GM18520 (cell line): ENCODE data around the gene HOXA5.

ENCODE experiments used
- ATAC-seq: cut with Tn5 transposase; IDR thresholded peaks from one replicate; pipeline ENCODE4 v1.9.1; 2021; ENCODE audit not compliant: unreplicated experiment

Gene HOXA5

DNA sequence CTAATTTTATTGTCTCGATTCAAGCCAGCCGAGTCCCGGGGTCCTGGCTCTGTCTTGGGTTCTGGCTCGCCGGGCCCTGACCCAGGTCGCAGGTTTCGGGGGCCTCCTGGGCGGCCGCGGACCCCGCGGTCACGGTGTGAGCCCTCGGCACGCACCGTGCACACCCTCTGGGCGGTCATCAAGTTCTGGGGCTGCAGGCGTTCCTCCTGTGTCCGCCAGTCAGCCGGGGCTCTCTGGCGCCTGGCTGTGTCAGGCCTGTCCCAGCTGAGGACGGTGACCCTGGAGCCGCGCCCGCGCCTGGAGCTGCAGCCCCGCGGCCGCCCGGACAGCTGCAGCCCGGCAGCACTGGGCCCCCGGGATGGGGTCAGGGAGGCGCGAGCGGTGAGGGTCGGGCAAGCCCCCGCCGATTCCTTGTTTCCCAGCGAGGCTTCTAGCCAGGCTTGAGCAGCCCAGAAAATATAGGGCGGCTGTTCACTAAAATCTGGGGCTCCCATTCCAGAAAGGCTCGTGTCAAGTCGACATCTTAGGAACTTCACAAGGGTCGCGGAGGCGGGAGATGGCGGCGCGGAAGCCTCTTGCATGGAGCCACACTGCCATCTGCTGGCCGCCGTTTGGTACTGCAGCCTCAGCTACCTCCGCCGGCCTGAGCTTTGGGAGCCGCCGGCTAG lies 17.2 kb upstream of the HOXA5 start:
- peak; percentile 67 for ATAC-seq

DNA sequence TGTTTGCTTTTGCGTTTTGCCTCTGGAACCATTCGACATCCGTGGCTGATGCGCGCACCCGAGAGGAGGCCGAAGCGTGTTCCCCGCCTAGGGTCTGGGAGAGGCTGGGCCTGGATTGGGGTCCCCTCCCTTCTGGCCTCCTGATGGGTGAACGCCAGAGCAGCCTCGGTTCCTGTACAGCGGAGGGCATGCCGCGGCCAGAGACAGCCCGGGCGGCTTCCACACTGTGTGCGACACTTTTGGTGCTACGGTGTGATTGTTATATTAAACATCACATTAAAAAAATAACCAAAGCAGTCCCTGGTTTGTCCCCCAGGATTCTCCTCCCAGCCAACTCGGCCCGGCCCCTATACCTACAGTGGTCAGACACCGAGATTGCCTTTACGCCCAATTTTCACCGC lies 16.7 kb upstream of the HOXA5 start:
- no peak for ATAC-seq

DNA sequence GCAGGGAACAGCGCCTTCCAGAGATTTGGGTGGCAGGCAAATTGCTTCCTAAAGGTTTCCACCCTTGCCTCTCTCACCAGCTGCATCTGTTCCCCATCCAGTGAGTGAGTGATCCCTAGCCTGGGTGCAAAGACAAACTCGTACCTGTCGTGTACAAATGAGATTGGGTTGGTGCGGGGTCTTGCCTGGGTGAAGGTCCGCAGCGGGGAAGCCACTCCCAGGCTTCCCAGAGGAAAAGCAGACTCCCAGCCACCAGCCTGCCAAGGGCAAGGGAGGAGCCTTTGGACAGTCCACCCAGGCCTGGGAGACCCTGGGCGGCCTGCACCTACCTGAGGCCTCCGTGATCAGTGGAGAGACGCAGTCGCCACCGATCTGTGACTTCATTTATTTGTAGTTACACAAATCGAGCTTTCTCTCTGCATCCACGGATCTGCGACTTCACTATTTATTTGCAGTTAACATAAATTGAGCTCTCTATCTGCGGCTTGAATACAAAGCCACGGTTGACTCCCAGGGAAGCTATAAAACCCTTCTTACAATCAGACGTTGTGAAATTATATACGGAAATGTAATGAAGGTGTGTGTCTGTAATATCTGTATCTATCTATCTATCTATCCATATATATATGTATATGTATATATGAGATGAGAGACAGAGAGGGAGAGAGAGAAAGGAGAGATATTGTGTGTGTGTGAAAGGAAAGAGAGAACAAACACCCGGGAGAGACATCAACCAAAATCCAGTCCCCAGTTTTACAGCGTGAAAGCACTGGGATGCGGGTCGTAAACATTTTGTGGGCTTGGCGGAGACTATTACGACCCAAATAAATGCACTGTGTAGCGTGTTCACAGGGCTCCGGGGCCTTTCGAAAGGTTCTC lies 16.0 kb upstream of the HOXA5 start:
- ATAC-seq = no peak

- no peak for ATAC-seq
These were observed 15.2 kb upstream of the HOXA5 start for GRCh38 chr7:27158436-27159265.

- no peak for ATAC-seq
These were observed 14.4 kb upstream of the HOXA5 start for GRCh38 chr7:27157702-27158431.

GRCh38 chr7:27156916-27157701 lies 13.6 kb upstream of the HOXA5 start:
- no peak for ATAC-seq

DNA sequence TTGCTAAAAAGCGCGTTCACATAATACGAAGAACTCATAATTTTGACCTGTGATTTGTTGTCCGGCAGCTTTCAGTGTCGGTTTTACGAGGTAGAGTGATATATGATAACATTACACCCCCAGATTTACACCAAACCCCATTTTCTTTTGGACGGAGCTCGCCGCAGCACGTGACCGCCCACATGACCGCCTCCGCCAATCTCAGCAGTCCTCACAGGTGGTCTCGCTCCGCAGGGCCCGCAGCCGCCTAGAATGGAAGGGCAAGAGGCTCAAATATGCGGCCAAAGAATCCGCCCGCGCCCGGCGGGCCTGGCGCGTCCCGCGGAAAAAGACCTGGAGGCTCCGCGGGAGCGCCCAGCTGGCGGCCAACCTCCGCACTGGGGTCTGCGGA lies 13.0 kb upstream of the HOXA5 start, which contains the start of gene HOXA7:
Gene HOXA7, minus strand, starts transcription at position 168 of the 391 bp plus-strand sequence. Its CDS starts 130 bp downstream, at position 38.
- ATAC-seq = no peak

- ATAC-seq = no peak
These were observed 12.5 kb upstream of the HOXA5 start for GRCh38 chr7:27155816-27156507.

DNA sequence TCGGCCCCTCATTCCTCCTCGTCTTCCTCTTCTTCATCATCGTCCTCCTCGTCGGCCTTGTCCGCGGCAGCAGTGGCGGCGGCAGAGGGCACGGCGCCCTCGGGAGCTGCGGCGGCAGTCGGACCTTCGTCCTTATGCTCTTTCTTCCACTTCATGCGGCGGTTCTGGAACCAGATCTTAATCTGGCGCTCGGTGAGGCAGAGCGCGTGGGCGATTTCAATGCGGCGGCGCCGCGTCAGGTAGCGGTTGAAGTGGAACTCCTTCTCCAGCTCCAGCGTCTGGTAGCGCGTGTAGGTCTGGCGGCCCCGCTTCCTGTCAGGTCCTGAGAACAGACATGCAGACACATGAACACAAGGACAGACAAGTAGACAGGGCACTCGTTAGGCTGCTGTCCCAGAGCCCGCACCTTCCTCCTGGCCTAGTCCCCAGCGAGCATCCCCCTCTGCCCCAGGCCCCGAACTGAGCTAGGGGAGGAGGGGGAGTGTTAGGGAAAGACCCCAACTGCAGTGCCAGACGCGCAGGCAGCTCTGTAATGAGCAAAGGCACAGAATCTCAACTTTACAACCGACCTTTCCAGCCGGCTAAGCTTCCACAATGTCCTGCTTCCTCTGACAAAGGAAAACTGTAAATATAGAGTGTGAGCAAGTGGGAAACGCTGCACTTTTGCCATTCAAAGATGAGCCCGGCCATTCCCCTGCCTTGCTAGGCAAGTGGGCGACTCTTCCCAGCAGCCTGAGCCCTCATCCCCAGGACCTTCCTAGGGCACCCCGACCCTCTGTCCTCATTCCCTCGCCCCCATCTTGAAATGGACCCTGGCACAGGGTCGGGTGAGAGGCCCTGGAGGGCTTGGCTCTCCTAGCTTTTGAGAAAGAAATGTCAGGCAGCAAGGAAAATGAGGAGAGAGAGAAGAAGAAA lies 11.7 kb upstream of the HOXA5 start:
- no peak for ATAC-seq

DNA sequence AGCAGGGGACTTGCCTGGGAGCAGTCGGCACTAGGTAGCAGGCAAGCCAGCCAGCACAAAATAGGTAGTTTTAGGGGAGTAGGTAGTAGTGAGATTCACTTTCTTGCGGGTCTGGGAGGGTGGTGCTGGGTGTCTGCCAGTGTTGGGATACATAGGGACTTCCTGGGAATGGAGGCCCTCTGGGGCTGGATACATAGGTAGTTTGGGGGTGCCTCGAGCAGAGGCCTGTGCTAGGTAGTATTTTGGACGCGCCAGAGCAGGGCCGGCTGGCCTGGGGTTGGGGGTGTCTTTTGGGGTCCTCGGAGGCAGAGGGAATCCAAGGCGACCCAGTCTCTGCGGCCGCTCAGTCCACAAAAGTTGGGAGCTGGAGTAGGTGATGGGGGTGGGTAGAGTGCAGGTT lies 10.9 kb upstream of the HOXA5 start:
- no peak for ATAC-seq

GRCh38 chr7:27153526-27153925 lies 10.0 kb upstream of the HOXA5 start:
- no peak for ATAC-seq

- ATAC-seq = no peak
These were observed 9.4 kb upstream of the HOXA5 start for GRCh38 chr7:27152816-27153442.

DNA sequence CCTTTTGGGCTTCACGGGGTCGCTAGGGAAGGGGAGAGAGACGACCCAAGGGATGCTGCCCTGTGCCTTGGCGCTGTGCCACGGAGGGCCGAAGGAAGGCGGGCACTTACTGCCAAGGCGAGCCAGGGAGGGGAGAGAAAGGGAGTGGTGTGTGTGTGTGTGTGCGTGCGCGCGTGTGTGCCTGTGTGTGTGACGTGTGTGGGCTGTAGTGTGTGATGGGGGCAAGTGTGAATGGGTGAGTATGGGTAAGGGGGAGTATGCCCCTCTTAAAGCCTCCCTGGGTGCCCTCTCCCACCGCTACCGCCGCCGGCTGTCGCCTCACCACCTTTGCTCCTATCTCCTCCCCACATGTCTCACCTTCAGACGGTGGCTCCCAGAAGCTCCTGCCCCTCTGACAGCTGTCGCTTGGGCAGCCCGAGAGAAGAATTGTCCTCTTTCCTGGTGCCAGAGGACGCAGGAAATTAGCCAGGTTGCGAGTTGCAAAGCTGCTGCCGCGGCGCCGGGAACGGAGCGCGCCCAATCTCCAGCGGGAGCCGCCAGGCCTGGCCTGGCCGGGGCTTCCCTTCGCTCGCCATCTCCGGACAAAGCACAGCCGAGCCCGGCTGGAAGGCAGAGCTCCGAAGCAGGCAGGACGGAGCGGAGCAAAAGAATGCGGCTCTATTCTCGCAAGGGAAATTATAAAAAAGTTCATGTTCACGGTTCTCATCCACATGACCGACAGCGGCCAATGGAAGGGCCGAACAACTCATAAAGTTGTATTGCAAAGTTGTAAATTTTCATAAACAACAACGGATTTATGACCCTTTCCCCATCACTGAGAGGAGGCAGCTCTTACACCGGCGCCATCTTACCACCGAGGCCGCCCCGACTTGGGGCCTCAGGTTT lies 8.7 kb upstream of the HOXA5 start, which contains the start of gene HOXA3:
Gene HOXA3, minus strand, starts transcription at position 653 of the 885 bp plus-strand sequence. CDS start 41,943 bp downstream, outside the sequence.
- no peak for ATAC-seq

GRCh38 chr7:27151341-27151930 lies 8.0 kb upstream of the HOXA5 start:
- ATAC-seq = no peak

- peak; percentile 75 for ATAC-seq
These were observed 7.3 kb upstream of the HOXA5 start for GRCh38 chr7:27150568-27151340.
